ENCODE measurements around the gene CCDC86. TPM values are rescaled to one million over a fixed set of nuclear protein-coding genes. Genes with fewer than 3 reads are reported as not detected.

The CCDC86 gene
- total RNA-seq, 1 experiment from 2014 or later: 55.9 TPM

GRCh38 chr11:60844870-60845221 is 2.9 kb downstream of the CCDC86 start:
- no TSS peak for BruUV-seq (replicated peaks)

DNA sequence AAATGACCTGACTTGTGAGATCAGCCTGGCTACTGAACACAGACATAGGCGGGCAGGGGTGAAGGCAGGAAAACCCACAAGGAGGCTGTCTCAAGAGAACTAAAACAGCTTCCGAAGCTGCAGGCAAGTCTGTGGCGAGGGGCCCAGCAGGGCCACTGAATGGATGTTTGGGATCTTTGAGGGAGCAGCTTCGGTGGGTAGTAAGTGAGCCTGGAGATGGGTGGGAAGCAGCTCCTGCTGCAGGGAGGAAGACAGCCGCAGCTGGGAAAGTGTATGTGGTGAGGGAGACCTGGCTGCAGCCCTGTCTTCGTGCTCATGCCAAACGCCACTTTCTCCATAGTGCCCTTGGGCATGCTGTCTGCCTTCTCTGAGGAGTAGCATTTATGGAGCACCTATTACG is 3.4 kb downstream of the CCDC86 start:
- ChIA-PET POLR2A (no interaction called here), CTCF (interaction anchor here (0.6 to 1.2 kb wide), 2 partner anchors 16 to 42 kb away, joined by 3 to 5 read pairs; no protein-coding TSS in a partner anchor)
- BruUV-seq (replicated peaks): no TSS peak
- no peaks in the 10 kb centered on the region for H3K27me3 ChIP-seq (replicated peaks; ENCODE audit: control insufficient read depth, insufficient read depth, low read length)
- intact Hi-C loops (cut with micrococcal nuclease; ENCODE audit: unreplicated experiment): no loop called here
- no peaks in the 10 kb centered on the region for H3K27me3 Mint-ChIP-seq (ENCODE audit: insufficient read depth, unreplicated experiment)
- peaks cover 31% of the 10 kb centered on the region for H3K4me1 Mint-ChIP-seq (ENCODE audit: low read depth, unreplicated experiment)
- peaks cover 16% of the 10 kb centered on the region for H3K4me1 ChIP-seq
- peak overlapping the region; percentile 69 for H3K4me3 Mint-ChIP-seq (ENCODE audit: unreplicated experiment)
- H3K36me3 Mint-ChIP-seq (ENCODE audit: insufficient read depth, unreplicated experiment): peaks cover 58% of the 10 kb centered on the region
- no peaks in the 10 kb centered on the region; the same call in none of the 2 replicates for H3K36me3 ChIP-seq (ENCODE audit: control insufficient read depth, insufficient read depth, low read length)
- TF ChIP-seq, protein P1, sequence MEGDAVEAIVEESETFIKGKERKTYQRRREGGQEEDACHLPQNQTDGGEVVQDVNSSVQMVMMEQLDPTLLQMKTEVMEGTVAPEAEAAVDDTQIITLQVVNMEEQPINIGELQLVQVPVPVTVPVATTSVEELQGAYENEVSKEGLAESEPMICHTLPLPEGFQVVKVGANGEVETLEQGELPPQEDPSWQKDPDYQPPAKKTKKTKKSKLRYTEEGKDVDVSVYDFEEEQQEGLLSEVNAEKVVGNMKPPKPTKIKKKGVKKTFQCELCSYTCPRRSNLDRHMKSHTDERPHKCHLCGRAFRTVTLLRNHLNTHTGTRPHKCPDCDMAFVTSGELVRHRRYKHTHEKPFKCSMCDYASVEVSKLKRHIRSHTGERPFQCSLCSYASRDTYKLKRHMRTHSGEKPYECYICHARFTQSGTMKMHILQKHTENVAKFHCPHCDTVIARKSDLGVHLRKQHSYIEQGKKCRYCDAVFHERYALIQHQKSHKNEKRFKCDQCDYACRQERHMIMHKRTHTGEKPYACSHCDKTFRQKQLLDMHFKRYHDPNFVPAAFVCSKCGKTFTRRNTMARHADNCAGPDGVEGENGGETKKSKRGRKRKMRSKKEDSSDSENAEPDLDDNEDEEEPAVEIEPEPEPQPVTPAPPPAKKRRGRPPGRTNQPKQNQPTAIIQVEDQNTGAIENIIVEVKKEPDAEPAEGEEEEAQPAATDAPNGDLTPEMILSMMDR (IDR thresholded peaks at IDR 0.05; ENCODE audit: insufficient read depth in 1 of 2, low read depth in 1 of 2, low read length in 1 of 2, severe bottlenecking in 1 of 2, unreplicated experiment in 1 of 2): no peak
- no peaks in the 10 kb centered on the region for H3K9me3 Mint-ChIP-seq (ENCODE audit: unreplicated experiment)
- H3K27ac Mint-ChIP-seq (ENCODE audit: unreplicated experiment): peak overlapping the region; percentile 71
- DNase-seq: no peak
- H3K9me3 ChIP-seq: no peaks in the 10 kb centered on the region
- no peak overlapping the region for H3K4me3 ChIP-seq (ENCODE audit: low read depth, low read length)

More at GRCh38 chr11:60844870-60845221, 2.9 kb downstream of the CCDC86 start:
- H3K27me3 ChIP-seq (replicated peaks; ENCODE audit: control insufficient read depth, insufficient read depth, low read length): no peaks in the 10 kb centered on the region
- no peaks in the 10 kb centered on the region; the same call in none of the 2 replicates for H3K36me3 ChIP-seq (ENCODE audit: control insufficient read depth, insufficient read depth, low read length)
- TF ChIP-seq, protein P1 (IDR thresholded peaks at IDR 0.05; ENCODE audit: insufficient read depth in 1 of 2, low read depth in 1 of 2, low read length in 1 of 2, severe bottlenecking in 1 of 2, unreplicated experiment in 1 of 2): no peak
- H3K4me3 ChIP-seq (ENCODE audit: low read depth, low read length): no peak overlapping the region
- H3K4me1 ChIP-seq: peaks cover 16% of the 10 kb centered on the region
- ChIA-PET CTCF (interaction anchor here (0.6 to 1.2 kb wide), 3 partner anchors 8 to 42 kb away, joined by 3 to 5 read pairs (median 3); no protein-coding TSS in a partner anchor), POLR2A (no interaction called here)
- Mint-ChIP-seq H3K9me3 (ENCODE audit: unreplicated experiment) (no peaks in the 10 kb centered on the region), H3K27ac (ENCODE audit: unreplicated experiment) (peak overlapping the region; percentile 71), H3K4me3 (ENCODE audit: unreplicated experiment) (peak overlapping the region; percentile 69), H3K27me3 (ENCODE audit: insufficient read depth, unreplicated experiment) (no peaks in the 10 kb centered on the region), H3K36me3 (ENCODE audit: insufficient read depth, unreplicated experiment) (peaks cover 57% of the 10 kb centered on the region), H3K4me1 (ENCODE audit: low read depth, unreplicated experiment) (peaks cover 31% of the 10 kb centered on the region)
- intact Hi-C loops (cut with micrococcal nuclease; ENCODE audit: unreplicated experiment): no loop called here
- no peaks in the 10 kb centered on the region for H3K9me3 ChIP-seq
- peak in 1 of 2 experiments; percentile 46 for DNase-seq

DNA sequence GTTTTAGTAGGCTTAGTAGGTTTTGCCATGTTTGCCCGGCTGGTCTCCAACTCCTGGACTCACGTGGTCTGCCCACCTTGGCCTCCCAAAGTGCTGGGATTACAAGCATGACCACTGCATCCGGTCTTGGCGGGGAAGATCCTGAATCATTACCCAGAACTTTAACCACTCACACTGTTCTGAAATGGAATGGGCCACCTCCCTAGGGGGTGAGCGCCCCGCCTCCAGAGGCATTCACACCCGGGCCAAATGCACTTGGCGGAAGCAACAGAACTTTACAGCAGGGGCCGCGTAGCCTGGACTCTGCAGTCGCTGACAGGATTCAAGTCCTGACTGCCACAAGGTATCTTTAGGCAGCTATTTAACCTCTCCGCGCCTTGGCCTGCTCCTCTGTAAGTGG is 5.4 kb downstream of the CCDC86 start:
- no peak for DNase-seq
- Mint-ChIP-seq H3K27me3 (ENCODE audit: insufficient read depth, unreplicated experiment) (no peaks in the 10 kb centered on the region), H3K4me3 (ENCODE audit: unreplicated experiment) (no peak overlapping the region), H3K9me3 (ENCODE audit: unreplicated experiment) (no peaks in the 10 kb centered on the region), H3K4me1 (ENCODE audit: low read depth, unreplicated experiment) (peaks cover 25% of the 10 kb centered on the region), H3K27ac (ENCODE audit: unreplicated experiment) (no peak overlapping the region), H3K36me3 (ENCODE audit: insufficient read depth, unreplicated experiment) (peaks cover 61% of the 10 kb centered on the region)
- Histone ChIP-seq H3K36me3 (ENCODE audit: control insufficient read depth, insufficient read depth, low read length) (peaks cover 4% of the 10 kb centered on the region), H3K4me3 (ENCODE audit: low read depth, low read length) (no peak overlapping the region), H3K27me3 (replicated peaks; ENCODE audit: control insufficient read depth, insufficient read depth, low read length) (no peaks in the 10 kb centered on the region), H3K9me3 (no peaks in the 10 kb centered on the region), H3K4me1 (peaks cover 24% of the 10 kb centered on the region)
- TF ChIP-seq, protein P1 (IDR thresholded peaks at IDR 0.05; ENCODE audit: insufficient read depth in 1 of 2, low read depth in 1 of 2, low read length in 1 of 2, severe bottlenecking in 1 of 2, unreplicated experiment in 1 of 2): no peak
- intact Hi-C loops (cut with micrococcal nuclease; ENCODE audit: unreplicated experiment): no loop called here
- ChIA-PET POLR2A (no interaction called here), CTCF (interaction anchor here (0.7 kb wide), 1 partner anchor 40 kb away, joined by 3 read pairs; no protein-coding TSS in a partner anchor)
- no TSS peak for BruUV-seq (replicated peaks)

All from Caco-2 (cell line).